GM19193 (cell line): ENCODE measurements around the gene OCEL1.

ENCODE experiments used
- POLR2A ChIP-seq: IDR thresholded peaks from 4 replicates; pipeline ENCODE4 v1.6.1; 2011; ENCODE audit not compliant: insufficient read depth, insufficient read length; ENCODE audit errors: extremely low read depth

OCEL1 gene

GRCh38 chr19:17229890-17230289 is 3.9 kb downstream of the OCEL1 start:
- TF ChIP-seq POLR2A, result no peak

- TF ChIP-seq POLR2A, result no peak
Measured at GRCh38 chr19:17232258-17232657, 6.2 kb downstream of the OCEL1 start.

- no peak for TF ChIP-seq POLR2A
Measured at GRCh38 chr19:17234911-17235299, 8.9 kb downstream of the OCEL1 start.

- TF ChIP-seq POLR2A, result peak; percentile 51
Measured at GRCh38 chr19:17235300-17235970, 9.4 kb downstream of the OCEL1 start.

- TF ChIP-seq POLR2A, result peak; percentile 36
Measured at GRCh38 chr19:17235971-17236777, 10.1 kb downstream of the OCEL1 start.

GRCh38 chr19:17236811-17237543 is 11.0 kb downstream of the OCEL1 start:
- TF ChIP-seq POLR2A, result no peak

- no peak for TF ChIP-seq POLR2A
Measured at GRCh38 chr19:17237747-17238706, 12.0 kb downstream of the OCEL1 start.

GRCh38 chr19:17240062-17240752 is 14.2 kb downstream of the OCEL1 start:
- TF ChIP-seq POLR2A, result no peak

- no peak for TF ChIP-seq POLR2A
Measured at GRCh38 chr19:17240826-17241399, 14.9 kb downstream of the OCEL1 start.

GRCh38 chr19:17242431-17243208 is 16.6 kb downstream of the OCEL1 start:
- TF ChIP-seq POLR2A, result no peak

GRCh38 chr19:17243211-17243829 is 17.3 kb downstream of the OCEL1 start:
- TF ChIP-seq POLR2A, result no peak

GRCh38 chr19:17243830-17244617 is 18.0 kb downstream of the OCEL1 start:
- no peak for TF ChIP-seq POLR2A
